ENCODE measurements around the gene USP31.

Gene USP31

DNA sequence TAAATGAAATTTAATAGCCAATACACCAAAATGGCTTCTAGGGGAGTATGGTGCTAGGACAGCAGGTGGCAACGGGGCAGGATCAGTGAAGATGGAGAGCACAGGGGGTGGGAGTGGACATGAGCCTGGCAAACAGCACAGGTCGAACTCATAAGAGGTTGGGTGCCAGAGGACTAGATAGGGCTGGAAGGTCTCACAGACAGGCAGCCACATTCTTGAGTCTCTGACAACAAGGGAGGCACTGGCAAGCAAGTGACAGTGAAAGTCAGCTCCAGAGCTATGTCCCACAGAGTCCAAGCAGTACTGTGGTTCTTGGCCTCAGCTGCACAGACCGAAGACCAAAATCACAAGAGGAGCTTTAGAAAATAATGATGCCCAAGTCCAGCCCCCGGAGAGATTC is 61.2 kb downstream of the USP31 start:
- DNase-seq = no peak

- DNase-seq = no peak
Measured at GRCh38 chr16:23085949-23086348, 63.3 kb downstream of the USP31 start.

- DNase-seq = no peak
Measured at GRCh38 chr16:23082161-23082788, 67.0 kb downstream of the USP31 start.

DNA sequence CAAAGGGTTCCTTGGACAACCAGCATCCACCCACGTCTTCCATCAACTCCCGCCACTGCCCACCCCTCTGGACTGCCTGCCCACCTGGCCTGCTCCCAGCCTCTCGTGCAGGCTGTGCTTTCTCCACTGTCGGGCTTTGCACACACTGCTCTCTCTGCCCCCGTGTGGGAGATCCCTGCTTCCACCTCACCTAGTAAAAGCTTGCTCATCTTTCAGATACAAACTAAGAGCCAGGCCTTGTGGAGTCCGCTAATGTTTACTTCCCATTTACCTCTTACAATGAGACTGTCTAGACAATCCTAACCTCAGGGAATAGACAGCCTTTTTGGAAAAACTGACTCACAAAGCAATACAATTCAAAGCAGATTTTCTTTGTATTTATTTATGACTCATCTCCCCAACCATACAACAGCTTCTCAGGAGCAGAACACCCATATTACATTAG is 67.6 kb downstream of the USP31 start:
- DNase-seq = no peak

- no peak for DNase-seq
Measured at GRCh38 chr16:23080747-23081146, 68.5 kb downstream of the USP31 start.

- DNase-seq = no peak
Measured at GRCh38 chr16:23080329-23080728, 68.9 kb downstream of the USP31 start.

GRCh38 chr16:23079675-23080301 is 69.5 kb downstream of the USP31 start:
- DNase-seq = no peak

DNA sequence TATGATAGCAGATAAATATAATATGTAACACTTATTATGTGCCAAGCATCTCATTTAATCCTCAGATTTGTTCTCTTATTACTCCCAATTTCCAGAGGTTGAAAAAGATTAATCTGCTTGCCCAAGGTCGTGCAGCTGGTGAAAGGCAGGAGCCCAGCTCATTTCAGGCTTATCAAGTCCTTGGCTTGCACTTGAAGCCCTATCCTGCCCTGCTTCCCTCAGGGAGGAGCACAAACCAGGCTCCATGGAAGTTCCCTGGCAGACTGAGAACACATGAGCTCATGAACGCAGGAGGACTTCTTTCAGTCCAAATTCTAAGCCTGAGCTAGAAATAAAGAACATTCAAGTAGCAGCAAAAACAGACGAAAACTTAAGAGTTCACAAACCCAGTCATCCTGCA is 74.8 kb downstream of the USP31 start:
- DNase-seq = no peak

GRCh38 chr16:23072769-23073549 is 76.3 kb downstream of the USP31 start:
- peak in 1 of 2 experiments; percentile 14 for DNase-seq

DNA sequence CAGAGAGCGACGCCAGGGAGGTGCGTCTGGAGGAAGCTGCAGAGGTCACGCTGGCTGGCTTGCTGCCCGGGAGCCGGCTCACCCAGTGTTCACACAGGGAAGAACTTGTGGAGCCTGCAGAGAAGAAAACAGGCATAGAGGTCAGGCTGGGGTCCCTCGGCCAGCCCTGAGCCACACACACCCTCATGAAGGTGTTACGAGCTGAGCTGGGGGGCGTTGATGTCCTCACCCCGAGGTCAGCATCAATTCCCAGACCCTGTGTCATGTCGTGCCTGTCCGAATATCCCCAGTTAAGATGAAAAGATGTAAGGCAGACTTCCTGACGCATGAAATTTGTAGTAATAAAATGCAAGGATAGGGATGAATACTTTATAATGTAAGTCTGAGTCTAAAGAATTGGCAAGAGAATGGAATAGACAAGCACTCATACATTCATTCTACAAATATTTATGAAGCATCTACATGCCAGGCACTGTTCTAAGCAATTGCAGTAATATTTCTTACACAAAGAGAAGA is 77.1 kb downstream of the USP31 start:
- no peak for DNase-seq

DNA sequence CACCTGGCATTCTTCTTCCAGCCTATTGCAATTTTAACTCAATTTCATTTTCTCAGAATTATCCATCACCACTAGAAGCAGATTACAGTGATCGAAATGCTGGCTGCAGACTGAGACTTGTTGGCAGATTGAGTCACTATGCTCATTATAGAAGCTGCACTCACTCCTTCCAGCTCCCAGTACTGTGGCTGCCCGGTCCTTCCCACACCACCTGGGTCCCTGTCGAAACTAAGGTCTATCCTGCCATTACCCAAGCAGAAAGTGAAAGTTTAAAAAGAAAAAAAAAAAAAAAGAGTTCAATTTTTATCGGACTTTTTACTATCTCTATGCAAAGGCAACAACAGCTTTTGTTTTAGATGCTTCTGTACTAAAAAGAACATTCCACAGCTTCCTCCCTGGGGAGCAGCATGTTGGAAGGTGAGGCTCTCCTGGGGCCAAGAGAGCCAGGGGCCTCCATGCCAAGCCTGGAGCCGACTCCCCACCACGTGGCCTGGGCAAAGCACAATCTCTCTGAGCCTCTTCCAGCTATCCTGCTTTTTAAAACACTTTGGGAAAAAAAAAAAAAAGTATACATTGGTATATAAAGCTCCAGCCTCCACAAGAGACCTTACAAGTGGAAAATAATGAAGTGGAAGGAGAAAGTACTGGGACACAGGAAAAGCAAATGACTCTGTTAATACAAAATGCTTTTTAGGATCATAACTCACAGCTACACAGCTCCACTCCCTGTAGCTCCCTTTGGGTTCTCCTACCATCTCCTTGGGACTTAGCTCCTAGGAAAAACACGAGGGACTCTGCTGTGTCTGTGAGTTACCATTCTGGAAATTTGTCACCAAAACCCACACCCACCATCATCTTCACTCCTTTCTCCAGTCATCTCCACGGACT is 77.8 kb downstream of the USP31 start:
- DNase-seq = no peak

DNA sequence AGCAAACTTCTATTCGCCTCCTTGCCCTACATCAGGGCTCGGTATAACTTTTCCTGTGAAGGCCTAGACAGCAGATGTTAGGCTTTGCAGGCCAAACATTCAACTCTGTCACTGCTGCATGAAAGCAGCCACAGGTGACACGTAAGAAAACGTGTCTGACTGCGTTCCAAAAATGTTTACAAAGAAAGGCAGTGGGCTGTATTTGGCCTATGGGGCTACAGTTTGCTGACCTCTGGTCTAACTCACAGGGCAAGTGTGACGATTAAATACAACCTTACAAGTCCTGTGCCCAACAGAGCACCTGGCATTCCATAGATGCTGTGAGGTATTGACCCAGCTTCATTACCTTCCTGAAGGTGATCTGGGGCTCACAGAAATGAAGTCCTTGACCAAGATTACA is 79.4 kb downstream of the USP31 start:
- no peak for DNase-seq

GRCh38 chr16:23068079-23068736 is 81.0 kb downstream of the USP31 start:
- DNase-seq = no peak

- no peak for DNase-seq
Measured at GRCh38 chr16:23066676-23067075, 82.6 kb downstream of the USP31 start.

DNA sequence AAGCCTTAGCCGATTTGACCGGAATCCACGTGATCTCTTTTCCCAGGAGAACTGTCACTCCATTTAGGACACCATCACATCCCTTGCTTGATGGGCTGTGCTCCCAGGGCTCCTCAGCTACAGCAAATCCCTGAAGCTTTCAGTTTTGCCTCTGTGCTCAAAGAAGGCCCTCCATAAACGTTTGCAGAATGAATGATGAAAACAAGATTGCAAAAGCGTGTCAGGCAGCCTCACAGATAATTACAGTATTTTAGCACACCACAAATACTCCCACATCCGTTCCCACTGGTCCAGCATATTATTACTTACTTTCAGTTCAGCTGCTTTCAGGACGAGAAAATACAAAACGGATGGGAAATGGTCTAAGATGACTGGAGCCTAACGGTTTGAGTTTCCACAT is 84.6 kb downstream of the USP31 start:
- no peak for DNase-seq

GRCh38 chr16:23062524-23062923 is 86.7 kb downstream of the USP31 start:
- DNase-seq = no peak

- no peak for DNase-seq
Measured at GRCh38 chr16:23061669-23062068, 87.6 kb downstream of the USP31 start.

DNA sequence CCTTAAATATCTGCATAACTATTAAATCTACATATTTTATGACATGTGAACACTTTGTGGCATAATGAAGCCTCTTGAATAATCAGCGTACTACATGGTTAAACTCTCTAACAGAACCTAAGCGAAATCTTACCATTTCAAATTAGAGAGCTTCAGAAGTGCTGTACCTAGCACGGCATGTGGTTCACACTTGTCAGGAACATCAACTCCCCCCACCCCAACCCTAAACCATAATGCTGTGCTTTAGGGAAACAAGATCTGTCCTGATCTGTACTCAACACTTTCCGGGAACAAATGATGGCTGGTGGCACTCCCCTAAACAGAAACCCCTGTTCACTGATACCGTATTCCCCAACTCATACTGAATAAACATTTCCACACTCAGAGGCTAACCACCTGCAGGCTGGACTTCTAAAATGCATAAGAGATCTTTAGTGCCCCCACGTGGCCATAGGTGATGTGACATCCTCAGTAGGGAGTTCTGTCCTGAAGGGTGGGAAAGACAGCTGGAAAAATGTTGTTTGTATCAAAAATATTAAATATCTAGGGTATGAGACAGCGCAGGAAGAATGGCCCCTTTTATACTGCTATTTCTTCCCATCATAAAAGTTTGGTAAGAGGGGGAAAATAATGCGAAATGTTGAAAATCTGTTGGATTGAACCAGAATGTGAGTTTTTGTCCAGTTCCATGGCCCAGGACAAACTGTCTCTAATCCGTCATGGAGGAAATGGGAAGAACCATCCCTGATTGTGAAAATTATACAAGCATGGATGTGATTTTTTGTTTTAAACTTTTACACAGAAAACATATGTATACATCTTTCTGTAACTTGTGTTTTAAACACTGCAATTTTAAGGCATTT is 88.6 kb downstream of the USP31 start:
- DNase-seq = peak; percentile 20 to 26

DNA sequence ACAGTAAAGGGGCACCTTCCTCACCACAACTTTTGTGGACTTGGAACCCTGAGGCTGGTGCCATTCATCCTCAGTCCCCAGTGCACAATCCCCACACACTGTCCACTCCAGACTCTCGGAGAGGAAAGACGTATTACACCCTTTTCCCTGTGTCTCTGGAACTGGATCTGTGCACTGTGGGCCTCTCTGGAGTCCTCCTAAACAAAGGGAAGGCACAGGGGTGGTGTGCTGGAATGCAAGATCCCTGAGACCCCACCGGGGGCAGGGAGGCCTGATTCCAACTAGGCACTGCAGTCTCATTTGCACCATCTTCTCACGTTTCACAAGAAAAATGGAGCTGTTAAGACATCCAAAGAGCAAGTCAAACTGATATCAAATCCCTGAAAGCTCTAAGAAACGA is 89.8 kb downstream of the USP31 start:
- DNase-seq = no peak

DNA sequence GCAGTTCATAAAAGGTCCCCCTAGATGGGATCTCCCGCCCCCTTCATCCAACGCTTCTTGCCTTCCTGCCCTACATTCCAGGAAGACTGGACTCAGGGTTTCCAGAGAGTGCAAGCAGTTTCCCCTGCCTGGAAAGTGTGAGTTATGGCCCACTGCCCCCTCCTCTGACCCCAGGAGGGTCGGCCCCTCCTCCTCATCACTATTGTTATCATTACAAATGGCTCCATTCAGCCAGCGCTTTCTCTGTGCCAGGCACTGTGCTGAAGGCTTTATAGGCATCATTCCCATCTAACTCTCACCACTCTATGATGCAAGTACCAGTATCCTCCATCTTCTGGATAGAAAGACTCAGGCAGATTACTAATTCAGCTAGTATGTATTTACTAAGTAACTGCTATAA is 90.7 kb downstream of the USP31 start:
- no peak for DNase-seq

GRCh38 chr16:23057013-23057596 is 92.1 kb downstream of the USP31 start:
- DNase-seq = no peak

All from NCI-H187 (cell line).